Gastrocnemius medialis (tissue), 4 donors: ENCODE measurements around the gene CACNA1H.

ENCODE experiments used
- CTCF ChIP-seq, 5 experiments: fragments of 450-650 bp in 3 of 5; fragments of 200-600 bp in 2 of 5; sonication (generic) in 2 of 5; IDR thresholded peaks in 4 of 5; conservative IDR thresholded peaks in 1 of 5; 1 replicate in 4 of 5; 2 replicates in 1 of 5; pipeline ENCODE4 v1.5.1; 2016 to 2019; ENCODE audit warnings: antibody characterized with exemption in 5 of 5, mild to moderate bottlenecking in 3 of 5, moderate library complexity in 3 of 5
- POLR2A ChIP-seq, 2 donors: fragments of 450-650 bp; IDR thresholded peaks; one replicate each; pipeline ENCODE4 v1.6.1; 2017; ENCODE audit warnings: antibody characterized with exemption in 2 of 2, mild to moderate bottlenecking in 2 of 2, moderate library complexity in 2 of 2

DNA sequence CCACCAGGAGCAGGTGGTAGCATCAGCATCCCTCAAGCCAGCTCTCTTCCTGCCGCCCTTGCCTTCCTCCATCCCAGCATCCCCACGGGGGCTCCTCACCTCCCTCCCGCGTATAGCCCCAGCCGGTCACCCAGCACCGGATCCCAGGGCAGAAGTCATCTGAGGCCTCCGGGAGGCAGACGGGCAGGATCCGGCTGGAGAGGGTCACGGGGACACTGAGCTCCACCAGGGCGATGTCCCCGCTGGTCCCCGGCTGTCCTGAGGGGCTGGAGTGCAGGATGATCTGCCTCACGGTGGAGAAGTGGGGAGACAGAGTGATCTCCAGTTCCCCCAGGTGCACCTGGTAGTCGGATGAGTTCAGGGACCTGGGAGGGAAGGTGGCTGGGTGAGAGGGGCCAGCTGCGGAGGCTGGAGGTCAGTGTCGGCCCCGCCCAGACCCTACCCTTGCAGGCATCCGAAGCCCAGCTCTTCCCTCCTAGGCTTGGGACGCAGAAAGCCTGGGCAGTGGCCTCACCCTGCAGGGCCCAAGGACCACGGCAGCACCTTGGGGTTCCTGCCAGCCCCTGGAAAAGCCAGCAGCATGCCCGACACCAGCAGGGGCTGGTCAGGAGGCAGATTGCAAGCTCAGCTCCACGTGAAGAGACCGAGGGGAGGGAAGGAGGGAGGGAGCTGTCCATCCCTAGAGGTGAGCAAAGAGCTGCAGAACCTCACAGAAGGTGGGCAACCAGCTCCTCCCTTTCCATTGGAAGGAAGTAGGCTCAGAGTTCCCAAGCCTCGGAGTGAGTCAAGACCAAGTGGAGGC lies 69.8 kb downstream of the CACNA1H start:
- TF ChIP-seq CTCF (IDR thresholded peaks at IDR 0.05 in 4 of 5, conservative IDR thresholded peaks at IDR 0.05 in 1 of 5) (no peak), POLR2A (IDR thresholded peaks at IDR 0.05) (no peak)
